GM23338 (cell line): Measurements from ENCODE around the gene PTGR3. TPM values are rescaled to one million over a fixed set of nuclear protein-coding genes. Genes with fewer than 3 reads are reported as not detected.
A peak's percentile ranks its signal among the peaks of the same experiment; 100 is the strongest.

Source experiments
- ATAC-seq: fragments of 200-7000 bp; cut with Tn5 transposase; 3 replicates; pipeline ENCODE4 v1.9.1; 2020
- DNase-seq: peaks from one replicate; pipeline ENCODE4 v3.0.0-alpha.2; 2015; ENCODE audit warnings: low spot score
- H2AFZ ChIP-seq: fragments of 200-600 bp; sonication (generic); 2 replicates; pipeline ENCODE4 v1.8.0; 2016; ENCODE audit warnings: antibody characterized with exemption, mild to moderate bottlenecking, moderate library complexity
- H3F3A ChIP-seq: fragments of 200-600 bp; sonication (generic); replicated peaks from 2 replicates; pipeline ENCODE4 v1.8.0; 2017; ENCODE audit warnings: antibody characterized with exemption, mixed run types, low read depth
- H3K27ac ChIP-seq: fragments of 200-600 bp; sonication (generic); 2 replicates; pipeline ENCODE4 v1.6.1; 2016; ENCODE audit warnings: low read depth
- H3K27me3 ChIP-seq: fragments of 200-600 bp; sonication (generic); 2 replicates; pipeline ENCODE4 v1.8.0; 2016; ENCODE audit warnings: mild to moderate bottlenecking, mixed run types, moderate library complexity; ENCODE audit not compliant: insufficient read depth
- H3K36me3 ChIP-seq: fragments of 200-600 bp; sonication (generic); 2 replicates; pipeline ENCODE4 v1.8.0; 2016; ENCODE audit warnings: mild to moderate bottlenecking; ENCODE audit not compliant: insufficient read depth
- H3K4me1 ChIP-seq: fragments of 200-600 bp; sonication (generic); 2 replicates; pipeline ENCODE4 v1.8.0; 2016; ENCODE audit warnings: mild to moderate bottlenecking, moderate library complexity; ENCODE audit not compliant: insufficient read depth
- H3K4me2 ChIP-seq: fragments of 200-600 bp; sonication (generic); 2 replicates; pipeline ENCODE4 v1.7.1; 2017; ENCODE audit warnings: mixed run types
- H3K4me3 ChIP-seq: fragments of 200-600 bp; sonication (generic); 2 replicates; pipeline ENCODE4 v1.6.1; 2016; ENCODE audit warnings: mixed run types
- H3K79me2 ChIP-seq: fragments of 200-600 bp; sonication (generic); replicated peaks from 2 replicates; pipeline ENCODE4 v1.8.0; 2017; ENCODE audit warnings: mild to moderate bottlenecking; ENCODE audit not compliant: insufficient read depth
- H3K9me2 ChIP-seq: fragments of 200-600 bp; sonication (generic); 2 replicates; pipeline ENCODE4 v1.8.0; 2017; ENCODE audit not compliant: insufficient read depth
- H4K20me1 ChIP-seq: fragments of 200-600 bp; sonication (generic); replicated peaks from 2 replicates; pipeline ENCODE4 v1.8.0; 2017; ENCODE audit warnings: mild to moderate bottlenecking; ENCODE audit not compliant: insufficient read depth
- H3K27ac Mint-ChIP-seq: 2 replicates; pipeline ENCODE4 v1.8.0; 2020; ENCODE audit warnings: inconsistent platforms, mild to moderate bottlenecking, moderate library complexity, mixed read lengths
- H3K27me3 Mint-ChIP-seq: 3 replicates; pipeline ENCODE4 v1.8.0; 2022; ENCODE audit warnings: low read depth, mild to moderate bottlenecking, moderate library complexity, mixed read lengths, inconsistent platforms; ENCODE audit not compliant: insufficient read depth, poor library complexity
- H3K36me3 Mint-ChIP-seq: 3 replicates; pipeline ENCODE4 v1.8.0; 2021; ENCODE audit warnings: low read depth, mild to moderate bottlenecking, inconsistent platforms, moderate library complexity, mixed read lengths
- H3K4me1 Mint-ChIP-seq: 3 replicates; pipeline ENCODE4 v1.8.0; 2020; ENCODE audit warnings: mild to moderate bottlenecking, inconsistent platforms, mixed read lengths
- H3K4me3 Mint-ChIP-seq: 3 replicates; pipeline ENCODE4 v1.8.0; 2021; ENCODE audit warnings: moderate library complexity, mild to moderate bottlenecking, inconsistent platforms, mixed read lengths
- H3K9me3 Mint-ChIP-seq: 3 replicates; pipeline ENCODE4 v1.8.0; 2020; ENCODE audit warnings: moderate library complexity, mild to moderate bottlenecking, inconsistent platforms, mixed read lengths
- EZH2 ChIP-seq: fragments of 200-600 bp; sonication (generic); IDR thresholded peaks from one replicate; pipeline ENCODE4 v1.8.0; 2017; ENCODE audit warnings: antibody characterized with exemption, mild to moderate bottlenecking, low read depth; ENCODE audit not compliant: unreplicated experiment
- JUNB ChIP-seq: IDR thresholded peaks from one replicate; pipeline ENCODE4 v1.6.1; 2016; ENCODE audit warnings: antibody characterized with exemption; ENCODE audit not compliant: unreplicated experiment
- STAT1 ChIP-seq: IDR thresholded peaks from one replicate; pipeline ENCODE4 v1.6.1; 2016; ENCODE audit warnings: antibody characterized with exemption; ENCODE audit not compliant: unreplicated experiment
- polyA plus RNA-seq: library from polyadenylated mRNA; unstranded; fragments of >200 nt; fragmentation: Nextera tagmentation; extraction: Ambion mirVana; gene quantifications from 2 replicates; pipeline ENCODE4 v1.2.1, GENCODE V29; 2016
- total RNA-seq: library from RNA; depleted of rRNA; stranded (reverse); fragments of >200 nt; shearing (Covaris generic); gene quantifications from 2 replicates; pipeline ENCODE4 v1.2.3, GENCODE V29; 2014
- TF ChIP-seq, protein P1 (sequence below): IDR thresholded peaks from 2 replicates; pipeline ENCODE4 v1.6.1; 2016; ENCODE audit warnings: antibody characterized with exemption
- TF ChIP-seq, protein P2 (sequence below), 2 experiments: fragments of 200-600 bp in 1 of 2; sonication (generic) in 1 of 2; conservative IDR thresholded peaks; 2 replicates each; pipeline versions ENCODE4 v1.5.1 to v1.6.1; 2016 to 2017; ENCODE audit warnings: antibody characterized with exemption in 2 of 2, low read depth in 2 of 2, mild to moderate bottlenecking in 2 of 2, moderate library complexity in 1 of 2
- TF ChIP-seq, protein P3 (sequence below): IDR thresholded peaks from one replicate; pipeline ENCODE4 v1.6.1; 2018; ENCODE audit warnings: antibody characterized with exemption; ENCODE audit not compliant: unreplicated experiment

PTGR3 gene
- total and polyA plus RNA-seq, 2 experiments from 2014 or later, result 0.84 to 1.5 TPM

DNA sequence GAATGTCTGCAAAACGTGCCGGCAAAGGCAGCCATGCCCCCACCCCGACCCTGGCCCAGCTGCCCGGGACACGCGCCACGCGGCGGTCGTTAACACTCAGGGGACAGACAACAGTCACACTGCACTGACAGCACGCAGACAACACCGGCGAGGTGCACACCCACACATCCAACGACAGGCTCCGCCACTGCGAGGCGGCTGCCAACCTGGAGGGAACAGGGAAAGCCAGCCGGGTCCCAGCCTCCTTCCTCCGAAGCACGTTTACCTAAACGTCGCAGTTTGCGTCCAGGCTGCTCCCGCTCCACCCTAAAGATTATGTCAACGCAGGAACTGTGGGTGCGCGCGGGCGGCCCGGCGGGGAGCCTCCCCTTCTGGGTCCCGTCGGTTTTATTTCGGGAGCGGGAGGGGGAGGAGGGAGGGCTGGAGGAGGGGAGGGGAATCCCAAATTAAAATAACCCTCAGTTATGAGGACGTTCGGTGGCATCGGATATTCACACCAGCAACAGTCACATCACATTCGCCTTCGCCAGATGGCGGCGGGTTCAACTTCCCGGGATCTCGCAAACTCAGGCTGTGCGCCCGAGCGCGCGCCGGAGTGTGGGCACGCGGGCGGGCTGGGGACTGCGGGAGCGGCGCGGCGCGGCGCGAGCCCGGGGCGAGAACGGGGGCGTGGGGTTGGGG lies 644 bp downstream of the PTGR3 start:
- peaks cover 89% of the 10 kb centered on the region for H3K27me3 ChIP-seq
- Mint-ChIP-seq H3K27me3 (peaks cover 81% of the 10 kb centered on the region), H3K36me3 (no peaks in the 10 kb centered on the region; the same call in 2 of the 3 replicates), H3K9me3 (peaks cover 3% of the 10 kb centered on the region; the same call in 1 of the 3 replicates), H3K4me1 (peaks cover 51% of the 10 kb centered on the region), H3K27ac (no peak overlapping the region), H3K4me3 (peak overlapping the region; percentile 79)
- H3K4me1 ChIP-seq, result peaks cover 46% of the 10 kb centered on the region
- ATAC-seq (peak; percentile 2), DNase-seq (peak; percentile 58)
- TF ChIP-seq EZH2 (peak; percentile 59), STAT1 (no peak), JUNB (no peak)
- TF ChIP-seq, protein P1, sequence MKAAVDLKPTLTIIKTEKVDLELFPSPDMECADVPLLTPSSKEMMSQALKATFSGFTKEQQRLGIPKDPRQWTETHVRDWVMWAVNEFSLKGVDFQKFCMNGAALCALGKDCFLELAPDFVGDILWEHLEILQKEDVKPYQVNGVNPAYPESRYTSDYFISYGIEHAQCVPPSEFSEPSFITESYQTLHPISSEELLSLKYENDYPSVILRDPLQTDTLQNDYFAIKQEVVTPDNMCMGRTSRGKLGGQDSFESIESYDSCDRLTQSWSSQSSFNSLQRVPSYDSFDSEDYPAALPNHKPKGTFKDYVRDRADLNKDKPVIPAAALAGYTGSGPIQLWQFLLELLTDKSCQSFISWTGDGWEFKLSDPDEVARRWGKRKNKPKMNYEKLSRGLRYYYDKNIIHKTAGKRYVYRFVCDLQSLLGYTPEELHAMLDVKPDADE, result no peak
- TF ChIP-seq, protein P2, sequence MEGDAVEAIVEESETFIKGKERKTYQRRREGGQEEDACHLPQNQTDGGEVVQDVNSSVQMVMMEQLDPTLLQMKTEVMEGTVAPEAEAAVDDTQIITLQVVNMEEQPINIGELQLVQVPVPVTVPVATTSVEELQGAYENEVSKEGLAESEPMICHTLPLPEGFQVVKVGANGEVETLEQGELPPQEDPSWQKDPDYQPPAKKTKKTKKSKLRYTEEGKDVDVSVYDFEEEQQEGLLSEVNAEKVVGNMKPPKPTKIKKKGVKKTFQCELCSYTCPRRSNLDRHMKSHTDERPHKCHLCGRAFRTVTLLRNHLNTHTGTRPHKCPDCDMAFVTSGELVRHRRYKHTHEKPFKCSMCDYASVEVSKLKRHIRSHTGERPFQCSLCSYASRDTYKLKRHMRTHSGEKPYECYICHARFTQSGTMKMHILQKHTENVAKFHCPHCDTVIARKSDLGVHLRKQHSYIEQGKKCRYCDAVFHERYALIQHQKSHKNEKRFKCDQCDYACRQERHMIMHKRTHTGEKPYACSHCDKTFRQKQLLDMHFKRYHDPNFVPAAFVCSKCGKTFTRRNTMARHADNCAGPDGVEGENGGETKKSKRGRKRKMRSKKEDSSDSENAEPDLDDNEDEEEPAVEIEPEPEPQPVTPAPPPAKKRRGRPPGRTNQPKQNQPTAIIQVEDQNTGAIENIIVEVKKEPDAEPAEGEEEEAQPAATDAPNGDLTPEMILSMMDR (conservative IDR thresholded peaks at IDR 0.05; ENCODE audit: low read depth in 2 of 2), result no peak
- TF ChIP-seq, protein P3, sequence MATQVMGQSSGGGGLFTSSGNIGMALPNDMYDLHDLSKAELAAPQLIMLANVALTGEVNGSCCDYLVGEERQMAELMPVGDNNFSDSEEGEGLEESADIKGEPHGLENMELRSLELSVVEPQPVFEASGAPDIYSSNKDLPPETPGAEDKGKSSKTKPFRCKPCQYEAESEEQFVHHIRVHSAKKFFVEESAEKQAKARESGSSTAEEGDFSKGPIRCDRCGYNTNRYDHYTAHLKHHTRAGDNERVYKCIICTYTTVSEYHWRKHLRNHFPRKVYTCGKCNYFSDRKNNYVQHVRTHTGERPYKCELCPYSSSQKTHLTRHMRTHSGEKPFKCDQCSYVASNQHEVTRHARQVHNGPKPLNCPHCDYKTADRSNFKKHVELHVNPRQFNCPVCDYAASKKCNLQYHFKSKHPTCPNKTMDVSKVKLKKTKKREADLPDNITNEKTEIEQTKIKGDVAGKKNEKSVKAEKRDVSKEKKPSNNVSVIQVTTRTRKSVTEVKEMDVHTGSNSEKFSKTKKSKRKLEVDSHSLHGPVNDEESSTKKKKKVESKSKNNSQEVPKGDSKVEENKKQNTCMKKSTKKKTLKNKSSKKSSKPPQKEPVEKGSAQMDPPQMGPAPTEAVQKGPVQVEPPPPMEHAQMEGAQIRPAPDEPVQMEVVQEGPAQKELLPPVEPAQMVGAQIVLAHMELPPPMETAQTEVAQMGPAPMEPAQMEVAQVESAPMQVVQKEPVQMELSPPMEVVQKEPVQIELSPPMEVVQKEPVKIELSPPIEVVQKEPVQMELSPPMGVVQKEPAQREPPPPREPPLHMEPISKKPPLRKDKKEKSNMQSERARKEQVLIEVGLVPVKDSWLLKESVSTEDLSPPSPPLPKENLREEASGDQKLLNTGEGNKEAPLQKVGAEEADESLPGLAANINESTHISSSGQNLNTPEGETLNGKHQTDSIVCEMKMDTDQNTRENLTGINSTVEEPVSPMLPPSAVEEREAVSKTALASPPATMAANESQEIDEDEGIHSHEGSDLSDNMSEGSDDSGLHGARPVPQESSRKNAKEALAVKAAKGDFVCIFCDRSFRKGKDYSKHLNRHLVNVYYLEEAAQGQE, result no peak
- H3K36me3 ChIP-seq, result no peaks in the 10 kb centered on the region
- H3K79me2 ChIP-seq, result no peaks in the 10 kb centered on the region
- H3K27ac ChIP-seq, result no peak overlapping the region
- peaks cover 12% of the 10 kb centered on the region for H4K20me1 ChIP-seq
- H3K9me2 ChIP-seq, result no peaks in the 10 kb centered on the region
- peak overlapping the region; percentile 56 for H2AFZ ChIP-seq
- H3K4me3 ChIP-seq, result peak overlapping the region; percentile 83
- H3F3A ChIP-seq, result peaks cover 9% of the 10 kb centered on the region; the same call in 1 of the 2 replicates
- peak overlapping the region; percentile 98 for H3K4me2 ChIP-seq
